Psoas muscle (tissue), 8 donors: ENCODE measurements around the gene KIF9. TPM values are rescaled to one million over a fixed set of nuclear protein-coding genes. Genes with fewer than 3 reads are reported as not detected.

Source experiments
- ATAC-seq, 4 donors: fragments of 200-7000 bp; cut with Tn5 transposase; one replicate each; pipeline ENCODE4 v1.9.1; 2020; ENCODE audit warnings: moderate library complexity in 3 of 4, mild to moderate bottlenecking in 2 of 4
- DNase-seq, 2 donors: peaks; one replicate each; pipeline ENCODE4 v3.0.0-alpha.2; 2020
- H3K27ac ChIP-seq: fragments of 200-600 bp; one replicate; pipeline ENCODE4 v1.8.0; 2022
- H3K27me3 ChIP-seq, 3 donors: fragments of 200-600 bp in 1 of 3; one replicate each; pipeline versions ENCODE4 v1.6.1 to v1.8.0; 2013 to 2022; ENCODE audit warnings: low read length in 2 of 3, mild to moderate bottlenecking in 2 of 3, moderate library complexity in 1 of 3; ENCODE audit not compliant: insufficient read depth in 3 of 3
- H3K36me3 ChIP-seq, 2 donors: fragments of 200-600 bp in 1 of 2; one replicate each; pipeline versions ENCODE4 v1.6.1 to v1.8.0; 2013 to 2022; ENCODE audit warnings: low read depth in 1 of 2, mild to moderate bottlenecking in 1 of 2, moderate library complexity in 1 of 2; ENCODE audit not compliant: insufficient read depth in 1 of 2
- H3K4me1 ChIP-seq: fragments of 200-600 bp; one replicate; pipeline ENCODE4 v1.8.0; 2022
- H3K4me3 ChIP-seq: fragments of 200-600 bp; one replicate; pipeline ENCODE4 v1.8.0; 2022; ENCODE audit warnings: mild to moderate bottlenecking
- H3K9me3 ChIP-seq: fragments of 200-600 bp; one replicate; pipeline ENCODE4 v1.8.0; 2022
- WGBS, 3 donors: extraction: QIAGEN DNeasy Blood & Tissue Kit; methylation state at CpG; one replicate each; pipeline versions ENCODE4 v1.1.6 to v1.1.7; 2013; 5-methylcytosine and 5-hydroxymethylcytosine counted together
- intact Hi-C, 2 donors: fragments of 100-400 bp; cut with DNase I; formaldehyde crosslinking; loops; one replicate each; pipeline versions ENCODE4 v1.11.0 to v1.14.2; 2022
- polyA plus RNA-seq, 3 donors: library from polyadenylated mRNA; stranded (reverse); fragments of 200-250 nt; gene quantifications; one replicate each; pipeline ENCODE4 v1.2.3, GENCODE V29; 2013
- total RNA-seq, 4 donors: library from RNA; stranded (reverse); fragmentation: NEBNext Ultra II Directional in 2 of 4; extraction: Animal tissue kit (Norgen Biotek cat#: 25700) in 2 of 4; gene quantifications; one replicate each; pipeline versions ENCODE4 v1.2.1 to v1.2.4, GENCODE V29; 2021 to 2023
- TF ChIP-seq, protein P1 (sequence below): fragments of 200-600 bp; IDR thresholded peaks from one replicate; pipeline ENCODE4 v1.8.0; 2022; ENCODE audit warnings: antibody characterized with exemption
- donor health status: healthy with polysubstance abuse.
- donor health status: DM: no; HTN: no; CAD: no; lungs with moderate emphysema.
- donor health status: Bipolar disorder and iron deficiency.
- donor health status: healthy.
- donor health status: DM: yes; HTN: yes; CAD: no.
- donor health status: DM: no; HTN: no; CAD: no.
- donor health status: DM: no; HTN: no; CAD: no.
- donor health status: DM: yes; HTN: yes; CAD: no.

The KIF9 gene
- total and polyA plus RNA-seq, 7 donors, result 3.5 to 15.5 (median 5.9) TPM

DNA sequence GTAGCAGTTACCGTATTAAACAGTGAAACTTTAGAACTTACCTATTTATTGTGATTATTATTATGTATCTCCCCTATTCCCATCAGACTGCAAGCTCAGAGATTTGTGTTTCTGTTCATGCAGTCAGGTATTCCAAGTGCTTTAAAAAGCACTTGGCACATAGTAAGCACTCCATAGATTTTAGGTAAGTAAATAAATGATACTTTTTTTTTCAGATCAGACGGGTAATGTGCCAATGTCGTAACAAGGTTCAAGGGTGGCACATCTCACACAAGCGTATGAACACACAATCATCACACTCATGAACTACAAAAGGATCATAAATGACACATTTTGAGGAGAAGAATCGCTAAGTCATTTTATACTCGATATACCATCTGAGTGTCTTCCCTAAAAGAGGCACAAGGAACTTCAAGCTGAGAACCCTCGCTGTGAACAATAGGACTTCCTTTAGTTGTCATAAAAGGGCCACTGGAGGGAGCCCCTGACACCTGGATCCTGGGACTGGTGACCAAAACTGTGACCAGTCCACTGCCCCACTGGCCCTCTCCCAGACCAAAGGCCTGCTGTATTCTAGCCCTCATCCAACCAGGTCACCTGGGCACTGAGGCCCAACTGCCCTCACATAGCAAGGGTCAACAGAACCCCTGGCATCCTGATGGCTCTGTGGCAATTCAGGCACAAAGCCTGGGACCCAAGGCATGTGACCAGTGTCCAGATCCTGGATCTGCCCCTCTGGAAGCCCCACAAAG lies 32.1 kb downstream of the KIF9 start:
- DNase-seq (peak; percentile 33 to 66), ATAC-seq (peak; percentile 84 to 96 (median 93))
- H3K9me3 ChIP-seq, result no peaks in the 10 kb centered on the region
- H3K4me3 ChIP-seq, result no peak overlapping the region
- no peaks in the 10 kb centered on the region for H3K27me3 ChIP-seq
- peaks cover 5% of the 10 kb centered on the region for H3K4me1 ChIP-seq
- H3K27ac ChIP-seq, result peak overlapping the region; percentile 30
- TF ChIP-seq, protein P1, sequence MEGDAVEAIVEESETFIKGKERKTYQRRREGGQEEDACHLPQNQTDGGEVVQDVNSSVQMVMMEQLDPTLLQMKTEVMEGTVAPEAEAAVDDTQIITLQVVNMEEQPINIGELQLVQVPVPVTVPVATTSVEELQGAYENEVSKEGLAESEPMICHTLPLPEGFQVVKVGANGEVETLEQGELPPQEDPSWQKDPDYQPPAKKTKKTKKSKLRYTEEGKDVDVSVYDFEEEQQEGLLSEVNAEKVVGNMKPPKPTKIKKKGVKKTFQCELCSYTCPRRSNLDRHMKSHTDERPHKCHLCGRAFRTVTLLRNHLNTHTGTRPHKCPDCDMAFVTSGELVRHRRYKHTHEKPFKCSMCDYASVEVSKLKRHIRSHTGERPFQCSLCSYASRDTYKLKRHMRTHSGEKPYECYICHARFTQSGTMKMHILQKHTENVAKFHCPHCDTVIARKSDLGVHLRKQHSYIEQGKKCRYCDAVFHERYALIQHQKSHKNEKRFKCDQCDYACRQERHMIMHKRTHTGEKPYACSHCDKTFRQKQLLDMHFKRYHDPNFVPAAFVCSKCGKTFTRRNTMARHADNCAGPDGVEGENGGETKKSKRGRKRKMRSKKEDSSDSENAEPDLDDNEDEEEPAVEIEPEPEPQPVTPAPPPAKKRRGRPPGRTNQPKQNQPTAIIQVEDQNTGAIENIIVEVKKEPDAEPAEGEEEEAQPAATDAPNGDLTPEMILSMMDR, result peak; percentile 60
- intact Hi-C loops, result loop anchor here (2.0 kb wide), 1 partner anchor 74 kb away; no protein-coding TSS in a partner anchor
- WGBS, 3 donors, result 72 to 82% (median 74%) methylated on average over 7 of the region's 7 CpGs
- no peaks in the 10 kb centered on the region for H3K36me3 ChIP-seq

DNA sequence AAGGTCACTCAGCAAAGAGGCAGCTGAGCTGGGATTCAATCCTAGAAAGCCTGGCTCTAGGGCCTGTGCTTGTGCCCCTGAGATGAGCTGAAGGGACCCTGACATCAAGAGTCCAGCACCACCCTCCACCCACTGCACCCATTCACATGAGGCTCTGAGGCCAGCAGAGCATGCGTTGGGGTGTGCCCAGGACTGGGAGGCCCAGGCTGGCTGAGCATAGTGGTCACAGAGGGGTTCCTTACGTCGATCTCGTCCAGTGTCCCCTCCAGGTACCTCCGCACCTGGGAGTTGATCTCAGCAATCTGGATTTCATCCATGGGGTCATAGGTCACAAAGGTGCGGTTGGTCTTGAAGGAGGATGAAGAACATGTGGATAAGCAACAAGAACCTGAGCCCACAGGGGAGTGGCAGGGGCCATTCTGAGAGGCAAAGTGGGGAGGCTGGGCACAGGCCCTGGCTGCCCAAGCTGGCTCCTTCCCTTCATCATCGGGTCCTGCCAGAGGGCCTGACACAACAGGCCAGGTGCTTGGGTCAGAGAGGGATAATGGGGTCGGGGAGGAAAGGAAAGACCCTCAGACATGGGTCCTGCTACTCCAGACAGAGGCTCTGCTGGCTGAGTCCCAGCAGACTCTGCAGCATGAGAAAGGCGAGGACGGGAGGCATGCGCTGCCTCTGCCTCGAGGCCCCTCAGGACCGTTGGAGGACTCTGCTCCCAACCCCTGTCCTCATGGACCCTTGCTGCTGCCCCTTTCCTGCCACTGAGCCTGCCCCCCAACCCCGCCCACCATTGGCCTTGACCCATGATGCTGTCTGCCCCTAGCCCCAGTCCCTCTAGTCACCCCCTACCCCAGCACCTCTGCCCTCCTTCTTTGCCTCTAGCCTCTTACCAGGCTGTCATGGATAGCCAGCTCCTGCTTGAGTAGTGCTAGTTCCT lies 35.2 kb downstream of the KIF9 start:
- Histone ChIP-seq H3K36me3 (no peaks in the 10 kb centered on the region), H3K27ac (no peak overlapping the region), H3K4me1 (peaks cover 5% of the 10 kb centered on the region), H3K4me3 (no peak overlapping the region), H3K9me3 (no peaks in the 10 kb centered on the region), H3K27me3 (no peaks in the 10 kb centered on the region)
- TF ChIP-seq, protein P1, result no peak
- 83 to 84% (median 83%) methylated on average over 11 to 14 of the region's 14 CpGs for WGBS, 3 donors
- ATAC-seq (no peak), DNase-seq (no peak)
- intact Hi-C loops, result no loop called here

GRCh38 chr3:47245271-47245670 lies 37.3 kb downstream of the KIF9 start:
- Histone ChIP-seq H3K4me1 (no peaks in the 10 kb centered on the region), H3K9me3 (no peaks in the 10 kb centered on the region), H3K36me3 (no peaks in the 10 kb centered on the region), H3K4me3 (no peak overlapping the region), H3K27ac (no peak overlapping the region), H3K27me3 (no peaks in the 10 kb centered on the region)
- intact Hi-C loops, result no loop called here
- ATAC-seq (no peak), DNase-seq (no peak)
- TF ChIP-seq, protein P1, result no peak
- 84 to 98% (median 90%) methylated on average over 2 of the region's 2 CpGs for WGBS, 3 donors

DNA sequence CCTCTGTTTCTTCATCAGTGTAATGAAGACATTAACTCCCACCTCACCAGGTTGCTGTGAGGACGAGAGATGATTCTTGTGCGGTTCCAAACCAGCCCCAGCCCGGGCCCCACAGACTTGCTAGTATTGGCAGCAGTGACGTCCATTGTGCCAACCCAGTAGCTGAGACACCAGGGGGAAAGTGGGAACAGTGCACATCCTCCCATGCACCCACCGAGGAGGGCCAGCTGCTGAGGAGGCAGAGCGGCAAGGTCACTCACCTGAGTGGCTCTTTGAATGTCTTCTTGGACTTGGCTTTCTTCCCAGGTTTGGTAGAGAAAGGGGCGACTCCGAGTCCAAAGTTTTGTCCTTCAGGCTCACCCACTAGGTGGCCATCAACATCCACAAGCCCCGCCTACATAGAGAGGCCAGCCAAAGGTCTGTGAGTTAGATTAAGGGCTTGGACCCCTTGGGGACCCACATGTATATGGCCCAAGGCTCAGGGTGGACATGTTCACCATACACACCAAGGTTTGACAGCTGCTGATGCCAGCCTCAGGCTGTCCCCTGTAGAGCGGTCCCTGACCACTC lies 38.0 kb downstream of the KIF9 start:
- H3K4me1 ChIP-seq, result no peaks in the 10 kb centered on the region
- TF ChIP-seq, protein P1, result no peak
- no peaks in the 10 kb centered on the region for H3K9me3 ChIP-seq
- WGBS, 3 donors, result 87 to 92% (median 90%) methylated on average over 10 of the region's 10 CpGs
- H3K36me3 ChIP-seq, result no peaks in the 10 kb centered on the region
- H3K27ac ChIP-seq, result no peak overlapping the region
- H3K27me3 ChIP-seq, result no peaks in the 10 kb centered on the region
- no peak for DNase-seq
- ATAC-seq, result no peak
- no peak overlapping the region for H3K4me3 ChIP-seq
- intact Hi-C loops, result no loop called here
